Mesenchymal stem cell (in vitro differentiated cells and primary cell): ENCODE measurements around the gene KRT9.

Experiments used
- DNase-seq: peaks from one replicate; pipeline ENCODE4 v3.0.0-alpha.2; 2013
- H2AFZ ChIP-seq: one replicate; pipeline ENCODE4 v1.6.1; 2013; ENCODE audit warnings: low read depth, mild to moderate bottlenecking, control low read depth, inconsistent platforms, low read length, moderate library complexity
- H2AK5ac ChIP-seq: 2 replicates; pipeline ENCODE4 v1.6.1; 2013; ENCODE audit warnings: low read length, moderate library complexity, mild to moderate bottlenecking, inconsistent platforms; ENCODE audit not compliant: severe bottlenecking
- H2BK120ac ChIP-seq: one replicate; pipeline ENCODE4 v1.6.1; 2013; ENCODE audit warnings: low read depth, mild to moderate bottlenecking, inconsistent platforms, low read length, moderate library complexity
- H2BK12ac ChIP-seq, 2 experiments: one replicate each; pipeline ENCODE4 v1.6.1; 2013; ENCODE audit warnings: inconsistent platforms in 2 of 2, low read length in 2 of 2, mild to moderate bottlenecking in 2 of 2, moderate library complexity in 2 of 2, control low read depth in 1 of 2
- H2BK15ac ChIP-seq: one replicate; pipeline ENCODE4 v1.6.1; 2013; ENCODE audit warnings: mild to moderate bottlenecking, low read depth, inconsistent platforms; ENCODE audit not compliant: poor library complexity, severe bottlenecking
- H2BK5ac ChIP-seq: 2 replicates; pipeline ENCODE4 v1.6.1; 2013; ENCODE audit warnings: low read depth, mild to moderate bottlenecking, low read length, control low read depth, inconsistent platforms; ENCODE audit not compliant: poor library complexity, severe bottlenecking
- H3K14ac ChIP-seq, 2 experiments: one replicate each; pipeline ENCODE4 v1.6.1; 2013; ENCODE audit warnings: inconsistent platforms in 2 of 2, low read length in 2 of 2, control low read depth in 1 of 2, mild to moderate bottlenecking in 1 of 2, moderate library complexity in 1 of 2
- H3K18ac ChIP-seq, 2 experiments: one replicate each; pipeline ENCODE4 v1.6.1; 2013; ENCODE audit warnings: inconsistent platforms in 2 of 2, low read length in 2 of 2, control low read depth in 1 of 2, low read depth in 1 of 2, mild to moderate bottlenecking in 1 of 2
- H3K23ac ChIP-seq, 2 experiments: one replicate each; pipeline ENCODE4 v1.6.1; 2013; ENCODE audit warnings: inconsistent platforms in 2 of 2, low read length in 2 of 2, mild to moderate bottlenecking in 2 of 2, moderate library complexity in 2 of 2, control low read depth in 1 of 2
- H3K27ac ChIP-seq: 2 replicates; pipeline ENCODE4 v1.5.1; 2013; ENCODE audit warnings: mild to moderate bottlenecking, moderate library complexity, low read length, control low read depth, inconsistent platforms; ENCODE audit not compliant: poor library complexity, severe bottlenecking
- H3K27me3 ChIP-seq, 2 experiments: 2 replicates each; pipeline versions ENCODE4 v1.6.1 to v1.7.0; 2013; ENCODE audit warnings: low read length in 2 of 2, mild to moderate bottlenecking in 2 of 2, moderate library complexity in 2 of 2, control low read depth in 1 of 2, inconsistent platforms in 1 of 2; ENCODE audit not compliant: control insufficient read depth in 1 of 2, insufficient read depth in 1 of 2
- H3K36me3 ChIP-seq, 2 experiments: 2 replicates each; pipeline versions ENCODE4 v1.6.1 to v1.7.0; 2013; ENCODE audit warnings: low read length in 2 of 2, control low read depth in 1 of 2, inconsistent platforms in 1 of 2, low read depth in 1 of 2, mild to moderate bottlenecking in 1 of 2; ENCODE audit not compliant: insufficient read depth in 2 of 2, control insufficient read depth in 1 of 2
- H3K4ac ChIP-seq, 2 experiments: one replicate each; pipeline ENCODE4 v1.6.1; 2013; ENCODE audit warnings: inconsistent platforms in 2 of 2, low read length in 2 of 2, mild to moderate bottlenecking in 2 of 2, moderate library complexity in 2 of 2, control low read depth in 1 of 2, low read depth in 1 of 2
- H3K4me1 ChIP-seq: 2 replicates; pipeline ENCODE4 v1.6.1; 2013; ENCODE audit warnings: low read depth, low read length, control low read depth; ENCODE audit not compliant: control insufficient read depth, insufficient read depth
- H3K4me2 ChIP-seq: 2 replicates; pipeline ENCODE4 v1.6.1; 2013; ENCODE audit warnings: low read length, mild to moderate bottlenecking, inconsistent platforms; ENCODE audit not compliant: poor library complexity, severe bottlenecking
- H3K4me3 ChIP-seq, 2 experiments: 2 replicates each; pipeline versions ENCODE4 v1.5.1 to v1.7.0; 2013; ENCODE audit warnings: low read length in 2 of 2, mild to moderate bottlenecking in 2 of 2, control low read depth in 1 of 2, low read depth in 1 of 2; ENCODE audit not compliant: insufficient read depth in 1 of 2
- H3K79me1 ChIP-seq: replicated peaks from 2 replicates; pipeline ENCODE4 v1.6.1; 2013; ENCODE audit warnings: mild to moderate bottlenecking, control low read depth, low read length, inconsistent platforms; ENCODE audit not compliant: poor library complexity, severe bottlenecking
- H3K9ac ChIP-seq: 2 replicates; pipeline ENCODE4 v1.7.0; 2013; ENCODE audit warnings: mild to moderate bottlenecking, low read length, moderate library complexity
- H3K9me3 ChIP-seq: 2 replicates; pipeline ENCODE4 v1.7.0; 2013; ENCODE audit warnings: mild to moderate bottlenecking, low read length; ENCODE audit not compliant: control insufficient read depth
- H4K8ac ChIP-seq: one replicate; pipeline ENCODE4 v1.6.1; 2013; ENCODE audit warnings: inconsistent platforms, mild to moderate bottlenecking, low read length, moderate library complexity
- H4K91ac ChIP-seq: one replicate; pipeline ENCODE4 v1.6.1; 2013; ENCODE audit warnings: mild to moderate bottlenecking, low read length, inconsistent platforms
- WGBS: methylation state at CpG from one replicate; pipeline ENCODE4 v1.1.7; 2013; ENCODE audit warnings: mixed read lengths; 5-methylcytosine and 5-hydroxymethylcytosine counted together

Gene KRT9

DNA sequence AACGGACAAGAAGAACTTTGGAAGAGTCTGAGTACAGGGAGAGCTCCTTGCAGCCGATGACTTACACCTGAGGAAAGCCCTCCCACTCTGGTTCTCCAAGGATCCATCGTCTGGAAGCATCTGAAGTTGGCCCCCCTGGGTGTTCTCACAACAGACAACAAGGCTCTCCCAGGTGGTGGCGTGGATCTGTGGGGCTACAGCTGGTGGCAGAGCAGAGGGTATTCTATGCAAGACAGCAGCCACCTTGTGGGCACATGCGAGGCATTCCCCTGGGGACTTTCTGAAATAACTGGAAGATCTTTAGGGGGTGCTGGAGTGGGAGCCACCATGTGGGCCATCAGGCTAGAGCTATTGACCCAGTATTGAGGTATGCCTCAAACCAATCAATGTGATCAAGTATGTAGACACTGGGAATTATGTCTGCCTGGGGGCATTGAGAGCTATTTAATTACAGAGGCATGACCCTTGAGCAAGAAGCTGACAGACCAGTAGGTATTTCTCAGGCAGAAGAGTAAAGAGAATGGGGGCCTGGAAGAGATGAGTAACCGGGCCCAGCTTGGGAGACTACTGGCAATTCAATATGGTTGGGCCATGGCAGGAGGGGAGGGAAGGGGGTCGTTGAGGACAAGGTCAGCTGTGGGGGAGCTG, 36.8 kb downstream of the KRT9 start:
- no peak overlapping the region for H4K8ac ChIP-seq
- no peak overlapping the region for H3K18ac ChIP-seq
- peak overlapping the region; percentile 77 for H2BK15ac ChIP-seq
- H3K4me1 ChIP-seq: peaks cover 35% of the 10 kb centered on the region
- no peaks in the 10 kb centered on the region for H3K79me1 ChIP-seq
- peak overlapping the region; percentile 30 for H2AK5ac ChIP-seq
- H3K9me3 ChIP-seq: no peaks in the 10 kb centered on the region
- H3K36me3 ChIP-seq: no peaks in the 10 kb centered on the region
- WGBS: 88% methylated on average over 7 of the region's 7 CpGs
- H3K4me2 ChIP-seq: no peak overlapping the region
- H2BK5ac ChIP-seq: no peak overlapping the region
- H3K27ac ChIP-seq: no peak overlapping the region
- H2AFZ ChIP-seq: no peak overlapping the region
- DNase-seq: no peak
- H3K14ac ChIP-seq: no peak overlapping the region
- H3K4ac ChIP-seq: peak overlapping the region in 1 of 2 experiments; percentile 31
- peak overlapping the region in 1 of 2 experiments; percentile 19 for H2BK12ac ChIP-seq
- peaks cover 0 to 31% of the 10 kb centered on the region in 2 experiments for H3K27me3 ChIP-seq
- H2BK120ac ChIP-seq: no peak overlapping the region
- H3K23ac ChIP-seq: no peak overlapping the region
- no peak overlapping the region for H3K9ac ChIP-seq
- H4K91ac ChIP-seq: peak overlapping the region; percentile 35
- H3K4me3 ChIP-seq: no peak overlapping the region

DNA sequence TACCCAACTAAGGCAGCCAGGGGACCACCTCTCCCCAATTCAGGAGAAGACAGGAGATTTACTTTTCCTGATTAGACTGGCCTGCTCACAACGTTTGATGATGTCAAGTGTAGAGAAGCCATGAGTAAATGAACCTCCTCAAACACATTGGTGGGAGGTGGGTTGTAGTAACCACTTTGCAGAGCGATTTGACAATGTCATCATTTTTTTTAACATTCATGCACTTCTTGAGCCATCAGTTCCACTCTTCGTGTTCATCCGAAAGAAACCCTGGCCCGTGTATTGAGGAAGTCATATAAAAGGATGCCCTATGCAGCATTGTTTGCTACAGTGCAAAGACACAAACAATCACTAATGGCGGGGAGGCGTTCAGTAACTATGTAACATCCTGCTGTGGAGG, 38.2 kb downstream of the KRT9 start:
- H3K4me2 ChIP-seq: no peak overlapping the region
- H2BK120ac ChIP-seq: no peak overlapping the region
- no peak overlapping the region for H3K4ac ChIP-seq
- H4K8ac ChIP-seq: no peak overlapping the region
- peaks cover 34% of the 10 kb centered on the region for H3K4me1 ChIP-seq
- no peak overlapping the region for H3K4me3 ChIP-seq
- H3K9me3 ChIP-seq: no peaks in the 10 kb centered on the region
- no peak overlapping the region for H3K27ac ChIP-seq
- no peak overlapping the region for H3K23ac ChIP-seq
- 94% methylated on average over 6 of the region's 7 CpGs for WGBS
- H3K27me3 ChIP-seq: peaks cover 0 to 27% of the 10 kb centered on the region in 2 experiments
- no peaks in the 10 kb centered on the region for H3K79me1 ChIP-seq
- no peak overlapping the region for H3K9ac ChIP-seq
- no peak overlapping the region for H4K91ac ChIP-seq
- H3K14ac ChIP-seq: no peak overlapping the region
- no peak overlapping the region for H2AFZ ChIP-seq
- H2AK5ac ChIP-seq: no peak overlapping the region
- H3K36me3 ChIP-seq: no peaks in the 10 kb centered on the region
- H2BK5ac ChIP-seq: no peak overlapping the region
- no peak for DNase-seq
- no peak overlapping the region for H3K18ac ChIP-seq
- peak overlapping the region; percentile 58 for H2BK15ac ChIP-seq
- H2BK12ac ChIP-seq: no peak overlapping the region

DNA sequence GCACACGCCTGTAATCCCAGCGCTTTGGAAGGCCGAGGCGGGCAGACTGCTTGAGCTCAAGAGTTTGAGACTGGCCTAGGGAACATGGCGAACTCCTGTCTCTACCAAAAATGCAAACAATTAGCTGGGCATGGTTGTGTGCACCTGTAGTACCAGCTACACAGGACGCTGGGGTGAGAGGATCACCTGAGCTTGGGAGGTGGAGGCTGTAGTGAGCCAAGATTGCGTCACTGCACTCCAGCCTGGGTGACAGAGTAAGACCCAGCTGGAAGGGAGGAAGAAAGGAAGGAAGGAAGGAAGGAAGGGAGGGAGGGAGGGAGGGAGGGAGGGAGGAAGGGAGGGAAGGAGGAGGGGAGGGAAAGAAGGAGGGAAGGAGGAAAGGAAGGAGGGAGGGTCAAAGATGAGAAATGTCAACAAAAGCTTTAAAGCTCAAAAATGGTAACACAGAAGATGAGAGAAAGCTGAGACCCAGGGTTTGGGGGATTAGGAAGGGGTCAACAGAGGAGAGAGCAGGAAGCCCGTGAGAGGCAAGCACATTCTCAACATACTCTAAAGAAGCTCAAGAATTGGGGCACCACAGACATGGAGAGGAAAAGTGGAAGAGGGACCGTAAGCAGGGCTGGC, 38.8 kb downstream of the KRT9 start:
- peak overlapping the region; percentile 40 for H4K91ac ChIP-seq
- no peak for DNase-seq
- no peak overlapping the region for H3K27ac ChIP-seq
- H3K4me1 ChIP-seq: peaks cover 32% of the 10 kb centered on the region
- no peak overlapping the region for H2AFZ ChIP-seq
- H2BK120ac ChIP-seq: no peak overlapping the region
- peak overlapping the region; percentile 58 for H2BK15ac ChIP-seq
- H2BK12ac ChIP-seq: peak overlapping the region in 1 of 2 experiments; percentile 22
- H3K4me3 ChIP-seq: no peak overlapping the region
- H2AK5ac ChIP-seq: no peak overlapping the region
- H4K8ac ChIP-seq: no peak overlapping the region
- H3K9me3 ChIP-seq: no peaks in the 10 kb centered on the region
- H3K18ac ChIP-seq: no peak overlapping the region
- no peak overlapping the region for H3K14ac ChIP-seq
- peaks cover 0 to 32% of the 10 kb centered on the region in 2 experiments for H3K27me3 ChIP-seq
- H3K79me1 ChIP-seq: no peaks in the 10 kb centered on the region
- H3K36me3 ChIP-seq: no peaks in the 10 kb centered on the region
- H3K4ac ChIP-seq: no peak overlapping the region
- no peak overlapping the region for H2BK5ac ChIP-seq
- H3K9ac ChIP-seq: no peak overlapping the region
- H3K23ac ChIP-seq: no peak overlapping the region
- H3K4me2 ChIP-seq: no peak overlapping the region
- WGBS: 90% methylated on average over 8 of the region's 9 CpGs

DNA sequence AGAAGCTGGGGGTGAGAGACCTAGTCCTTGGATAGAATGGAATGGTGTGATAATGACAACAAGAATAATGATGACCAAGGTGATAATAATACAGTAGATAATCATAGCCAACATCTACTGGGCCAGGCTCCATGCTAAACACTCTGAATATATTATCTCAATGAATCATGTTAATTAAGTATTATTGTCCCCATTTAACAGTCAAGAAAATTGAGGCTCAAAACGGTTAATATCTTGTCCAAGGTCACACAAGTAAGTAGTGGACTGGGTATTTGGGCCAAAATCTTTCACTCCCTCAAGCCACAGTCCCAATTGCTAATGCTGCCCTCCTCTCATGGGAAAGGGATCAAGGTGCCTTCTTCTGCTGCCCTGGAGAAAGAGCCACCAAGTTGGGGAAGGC, 39.9 kb downstream of the KRT9 start:
- no peak overlapping the region for H3K9ac ChIP-seq
- no peaks in the 10 kb centered on the region for H3K36me3 ChIP-seq
- H3K4ac ChIP-seq: peak overlapping the region in 1 of 2 experiments; percentile 9
- H2AK5ac ChIP-seq: no peak overlapping the region
- no peak overlapping the region for H2AFZ ChIP-seq
- H3K9me3 ChIP-seq: no peaks in the 10 kb centered on the region
- peaks cover 2% of the 10 kb centered on the region for H3K79me1 ChIP-seq
- DNase-seq: no peak
- no peak overlapping the region for H4K8ac ChIP-seq
- peaks cover 0 to 36% of the 10 kb centered on the region in 2 experiments for H3K27me3 ChIP-seq
- no peak overlapping the region for H2BK120ac ChIP-seq
- no peak overlapping the region for H3K23ac ChIP-seq
- no peak overlapping the region for H3K4me3 ChIP-seq
- no peak overlapping the region for H2BK15ac ChIP-seq
- H3K18ac ChIP-seq: no peak overlapping the region
- WGBS: 71% methylated on average over 1 of the region's 1 CpG
- H4K91ac ChIP-seq: no peak overlapping the region
- no peak overlapping the region for H3K14ac ChIP-seq
- H2BK5ac ChIP-seq: no peak overlapping the region
- H3K27ac ChIP-seq: no peak overlapping the region
- peaks cover 38% of the 10 kb centered on the region for H3K4me1 ChIP-seq
- no peak overlapping the region for H3K4me2 ChIP-seq
- H2BK12ac ChIP-seq: no peak overlapping the region
